Endothelial cell of umbilical vein (primary cell): ENCODE results near the gene ATXN2L. TPM values are rescaled to one million over a fixed set of nuclear protein-coding genes. Genes with fewer than 3 reads are reported as not detected.

Source experiments
- BruUV-seq: library from RNA; stranded (reverse); fragments of 400-500 nt; replicated peaks from 2 replicates; lab custom pipeline; 2021; lab: Mats Ljungman, UMichigan
- CTCF ChIA-PET: fragments of 300-600, 350-600 bp; sonication (Branson Sonifier 250); formaldehyde crosslinking; loops from one replicate; lab custom pipeline; 2021; ENCODE audit warnings: antibody characterized with exemption, inconsistent platforms; lab: Charles Lee
- POLR2A ChIA-PET: fragments of 300-600, 350-600 bp; sonication (Branson Sonifier 250); formaldehyde crosslinking; loops from one replicate; lab custom pipeline; 2021; ENCODE audit warnings: antibody characterized with exemption, inconsistent platforms; lab: Charles Lee
- DNase-seq: peaks from one replicate; pipeline ENCODE4 v3.0.0-alpha.2; 2011; ENCODE audit warnings: low read depth, low spot score
- FAIRE-seq: peaks from 2 replicates; lab custom pipeline; 2011; peaks lifted over from hg19 to GRCh38; lab: Jason Lieb, UNC
- H2AFZ ChIP-seq: 2 replicates; pipeline ENCODE4 v1.6.0; 2012; ENCODE audit warnings: low read depth, low read length, control low read depth, inconsistent platforms
- H3K27ac ChIP-seq: 2 replicates; pipeline ENCODE4 v1.5.1; 2011; ENCODE audit warnings: low read depth, mild to moderate bottlenecking, control low read depth, low read length, moderate library complexity; ENCODE audit not compliant: insufficient read depth
- H3K27me3 ChIP-seq, 2 experiments: 2 replicates each; pipeline versions ENCODE4 v1.6.0 to v1.6.1; 2011; ENCODE audit warnings: low read length in 2 of 2, mixed read lengths in 1 of 2; ENCODE audit not compliant: control insufficient read depth in 2 of 2, insufficient read depth in 2 of 2
- H3K36me3 ChIP-seq, 2 experiments: 2 replicates in 1 of 2; 3 replicates in 1 of 2; pipeline ENCODE4 v1.5.1; 2011; ENCODE audit warnings: low read length in 2 of 2, mild to moderate bottlenecking in 1 of 2, moderate library complexity in 1 of 2; ENCODE audit not compliant: control insufficient read depth in 2 of 2, insufficient read depth in 2 of 2; ENCODE audit errors: extremely low read depth in 1 of 2
- H3K4me1 ChIP-seq: 3 replicates; pipeline ENCODE4 v1.5.1; 2011; ENCODE audit warnings: mild to moderate bottlenecking, low read length; ENCODE audit not compliant: control insufficient read depth, insufficient read depth; ENCODE audit errors: extremely low read depth
- H3K4me2 ChIP-seq: 2 replicates; pipeline ENCODE4 v1.6.1; 2011; ENCODE audit warnings: low read length, control low read depth, mixed read lengths; ENCODE audit not compliant: insufficient read depth
- H3K4me3 ChIP-seq, 3 experiments: fragments of 200-600 bp in 1 of 3; sonication (generic), shearing (Covaris generic) in 1 of 3; replicated peaks in 1 of 3; 2 replicates each; pipeline ENCODE4 v1.5.1; 2011 to 2016; ENCODE audit warnings: control low read depth in 3 of 3, low read length in 3 of 3, mild to moderate bottlenecking in 2 of 3, inconsistent platforms in 1 of 3, low read depth in 1 of 3, moderate library complexity in 1 of 3; ENCODE audit not compliant: insufficient read depth in 1 of 3
- H3K79me2 ChIP-seq: 2 replicates; pipeline ENCODE4 v1.6.0; 2012; ENCODE audit warnings: low read length, inconsistent platforms; ENCODE audit not compliant: control insufficient read depth, insufficient read depth
- H3K9ac ChIP-seq: replicated peaks from 2 replicates; pipeline ENCODE3; 2011; ENCODE audit warnings: low read length, control low read depth; ENCODE audit not compliant: insufficient read depth; ENCODE audit errors: extremely low read depth
- H3K9me1 ChIP-seq: replicated peaks from 3 replicates; pipeline ENCODE4 v1.6.0; 2011; ENCODE audit warnings: mild to moderate bottlenecking, low read length; ENCODE audit not compliant: control insufficient read depth, insufficient read depth; ENCODE audit errors: extremely low read depth
- H3K9me3 ChIP-seq: replicated peaks from 2 replicates; pipeline ENCODE4 v1.5.1; 2012; ENCODE audit warnings: low read length, inconsistent platforms; ENCODE audit not compliant: control insufficient read depth, insufficient read depth
- H4K20me1 ChIP-seq: replicated peaks from 2 replicates; pipeline ENCODE3; 2011; ENCODE audit warnings: mild to moderate bottlenecking, low read length; ENCODE audit not compliant: control insufficient read depth, insufficient read depth; ENCODE audit errors: extremely low read depth
- EZH2 ChIP-seq: IDR thresholded peaks from 2 replicates; pipeline ENCODE4 v1.6.1; 2012; ENCODE audit warnings: borderline replicate concordance, low read depth, mild to moderate bottlenecking, moderate library complexity, low read length, inconsistent platforms; ENCODE audit not compliant: severe bottlenecking
- FOS ChIP-seq: IDR thresholded peaks from 2 replicates; pipeline ENCODE4 v1.6.1; 2011; ENCODE audit warnings: mild to moderate bottlenecking, low read length, moderate library complexity, borderline replicate concordance; ENCODE audit not compliant: insufficient read depth
- GATA2 ChIP-seq: IDR thresholded peaks from 2 replicates; pipeline ENCODE4 v1.7.0; 2011; ENCODE audit warnings: low read depth, mild to moderate bottlenecking, moderate library complexity, mixed read lengths, low read length; ENCODE audit not compliant: insufficient read length, insufficient read depth
- JUN ChIP-seq: IDR thresholded peaks from 2 replicates; pipeline ENCODE4 v1.6.1; 2011; ENCODE audit warnings: borderline replicate concordance, low read depth; ENCODE audit not compliant: insufficient read length, insufficient read depth
- MYC ChIP-seq: IDR thresholded peaks from one replicate; pipeline ENCODE4 v1.6.1; 2011; ENCODE audit warnings: mild to moderate bottlenecking, low read depth, low read length
- POLR2A ChIP-seq: IDR thresholded peaks from 2 replicates; pipeline ENCODE4 v1.6.1; 2012; ENCODE audit warnings: low read depth, mild to moderate bottlenecking, control low read depth, low read length
- POLR2AphosphoS5 ChIP-seq: IDR thresholded peaks from 2 replicates; pipeline ENCODE4 v1.6.1; 2012; ENCODE audit warnings: low read depth, mild to moderate bottlenecking, control low read depth, low read length, moderate library complexity; ENCODE audit not compliant: insufficient read depth
- dilution Hi-C: fragments of 300-500 bp; cut with MboI; formaldehyde crosslinking; loops from one replicate; pipeline ENCODE4 v1.15.0; 2019; ENCODE audit warnings: low sequenced_read_pairs; ENCODE audit not compliant: extremely low pct_ligation_motif_present
- intact Hi-C: fragments of 100-400 bp; cut with micrococcal nuclease; formaldehyde crosslinking; loops from one replicate; pipeline ENCODE4 v1.10.0; 2022
- polyA plus RNA-seq, 4 experiments: library from polyadenylated mRNA; depleted of rRNA in 3 of 4; stranded (reverse) in 3 of 4; unstranded in 1 of 4; fragments of >200 nt; gene quantifications; 2 replicates each; pipeline versions ENCODE4 v1.2.1 to v1.2.3, GENCODE V29; 2011 to 2012; ENCODE audit warnings: missing spikeins in 1 of 4
- total RNA-seq: library from RNA; stranded (reverse); gene quantifications from 2 replicates; pipeline ENCODE4 v1.2.3, GENCODE V29; 2021
- TF ChIP-seq, protein P1 (sequence below), 2 donors: IDR thresholded peaks; 1 replicate in 1 of 2; 2 replicates in 1 of 2; pipeline ENCODE4 v1.5.1; 2011; ENCODE audit warnings: low read length in 2 of 2, mild to moderate bottlenecking in 2 of 2, moderate library complexity in 2 of 2, control low read depth in 1 of 2, inconsistent platforms in 1 of 2, low read depth in 1 of 2; ENCODE audit not compliant: insufficient read depth in 1 of 2; ENCODE audit errors: extremely low read depth in 1 of 2
- TF ChIP-seq, protein P2 (sequence below): IDR thresholded peaks from 2 replicates; pipeline ENCODE4 v1.6.1; 2011; ENCODE audit not compliant: insufficient read depth, insufficient read length

Gene ATXN2L
- total and polyA plus RNA-seq, 2 donors (not counting 3 experiments of a cell fraction or from before 2014, with no cell fraction given), result 59.0 to 208 TPM

DNA sequence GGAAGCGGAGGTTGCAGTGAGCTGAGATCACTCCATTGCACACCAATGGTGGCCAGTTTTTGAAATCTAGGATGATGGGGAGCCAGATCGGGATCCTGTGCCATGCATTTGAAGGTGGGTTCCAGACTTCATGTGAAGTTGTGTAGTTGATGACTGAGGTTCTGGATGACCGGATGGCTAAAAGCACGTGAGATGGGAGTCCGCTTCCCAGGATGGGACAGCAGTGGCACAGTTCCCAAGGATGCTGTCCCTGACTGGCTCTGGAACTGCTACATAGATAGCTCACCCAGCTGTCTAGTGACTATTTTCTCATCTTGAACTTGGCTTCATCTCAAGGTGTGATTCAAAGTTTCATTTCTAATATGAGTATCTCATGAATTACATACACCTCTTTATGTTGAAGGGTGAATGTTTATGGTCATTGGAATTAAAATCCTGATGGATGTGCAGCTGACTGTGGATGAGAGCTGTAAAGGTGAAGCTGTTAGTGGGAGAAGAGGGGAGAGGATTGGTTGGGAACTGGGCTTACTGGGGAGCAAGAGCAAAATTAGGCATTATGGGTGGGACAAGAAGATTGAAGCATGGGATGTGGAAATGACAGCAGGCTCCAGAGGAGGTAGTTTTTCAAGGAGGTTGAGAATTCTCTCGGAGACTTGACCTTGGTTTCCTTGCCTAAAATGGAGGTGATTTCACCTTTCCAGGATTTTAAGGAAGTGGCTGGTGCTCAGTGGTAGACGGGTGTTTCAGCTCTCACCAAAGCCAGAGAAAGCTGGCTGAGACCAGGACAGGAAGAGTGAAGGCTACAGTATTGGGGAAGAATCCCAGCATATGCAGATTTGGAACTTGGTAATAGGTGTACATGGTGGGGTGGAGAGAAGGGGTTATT is 15.1 kb downstream of the ATXN2L start:
- H3K9ac ChIP-seq, result no peak overlapping the region
- no peaks in the 10 kb centered on the region for H3K4me1 ChIP-seq
- no TSS peak for BruUV-seq
- FAIRE-seq, result no peak
- H2AFZ ChIP-seq, result no peak overlapping the region
- H3K9me3 ChIP-seq, result no peaks in the 10 kb centered on the region
- H3K4me3 ChIP-seq, result no peak overlapping the region
- dilution Hi-C loops, result no loop called here
- ChIA-PET POLR2A (no interaction called here), CTCF (interaction anchor here (1.6 kb wide), 1 partner anchor 107 kb away, joined by 5 read pairs; no protein-coding TSS in a partner anchor)
- intact Hi-C loops, result no loop called here
- H3K9me1 ChIP-seq, result no peaks in the 10 kb centered on the region
- H3K4me2 ChIP-seq, result no peak overlapping the region
- H3K27ac ChIP-seq, result no peak overlapping the region
- H4K20me1 ChIP-seq, result no peaks in the 10 kb centered on the region
- DNase-seq, result no peak
- H3K79me2 ChIP-seq, result no peaks in the 10 kb centered on the region
- H3K36me3 ChIP-seq, result peaks cover 17 to 49% of the 10 kb centered on the region in 2 experiments
- TF ChIP-seq, protein P1, sequence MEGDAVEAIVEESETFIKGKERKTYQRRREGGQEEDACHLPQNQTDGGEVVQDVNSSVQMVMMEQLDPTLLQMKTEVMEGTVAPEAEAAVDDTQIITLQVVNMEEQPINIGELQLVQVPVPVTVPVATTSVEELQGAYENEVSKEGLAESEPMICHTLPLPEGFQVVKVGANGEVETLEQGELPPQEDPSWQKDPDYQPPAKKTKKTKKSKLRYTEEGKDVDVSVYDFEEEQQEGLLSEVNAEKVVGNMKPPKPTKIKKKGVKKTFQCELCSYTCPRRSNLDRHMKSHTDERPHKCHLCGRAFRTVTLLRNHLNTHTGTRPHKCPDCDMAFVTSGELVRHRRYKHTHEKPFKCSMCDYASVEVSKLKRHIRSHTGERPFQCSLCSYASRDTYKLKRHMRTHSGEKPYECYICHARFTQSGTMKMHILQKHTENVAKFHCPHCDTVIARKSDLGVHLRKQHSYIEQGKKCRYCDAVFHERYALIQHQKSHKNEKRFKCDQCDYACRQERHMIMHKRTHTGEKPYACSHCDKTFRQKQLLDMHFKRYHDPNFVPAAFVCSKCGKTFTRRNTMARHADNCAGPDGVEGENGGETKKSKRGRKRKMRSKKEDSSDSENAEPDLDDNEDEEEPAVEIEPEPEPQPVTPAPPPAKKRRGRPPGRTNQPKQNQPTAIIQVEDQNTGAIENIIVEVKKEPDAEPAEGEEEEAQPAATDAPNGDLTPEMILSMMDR (IDR thresholded peaks at IDR 0.05; ENCODE audit: extremely low read depth in 1 of 2, insufficient read depth in 1 of 2, low read depth in 1 of 2, low read length in 2 of 2), result no peak
- TF ChIP-seq POLR2AphosphoS5, result no peak
- TF ChIP-seq GATA2, result no peak
- no peak for TF ChIP-seq EZH2
- no peak for TF ChIP-seq POLR2A
- TF ChIP-seq JUN, result no peak
- TF ChIP-seq, protein P2, sequence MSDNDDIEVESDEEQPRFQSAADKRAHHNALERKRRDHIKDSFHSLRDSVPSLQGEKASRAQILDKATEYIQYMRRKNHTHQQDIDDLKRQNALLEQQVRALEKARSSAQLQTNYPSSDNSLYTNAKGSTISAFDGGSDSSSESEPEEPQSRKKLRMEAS, result no peak
- TF ChIP-seq FOS, result no peak
- TF ChIP-seq MYC, result no peak
- H3K27me3 ChIP-seq, result no peaks in the 10 kb centered on the region
